ENCODE results near the gene ERBB4.

Gene ERBB4

DNA sequence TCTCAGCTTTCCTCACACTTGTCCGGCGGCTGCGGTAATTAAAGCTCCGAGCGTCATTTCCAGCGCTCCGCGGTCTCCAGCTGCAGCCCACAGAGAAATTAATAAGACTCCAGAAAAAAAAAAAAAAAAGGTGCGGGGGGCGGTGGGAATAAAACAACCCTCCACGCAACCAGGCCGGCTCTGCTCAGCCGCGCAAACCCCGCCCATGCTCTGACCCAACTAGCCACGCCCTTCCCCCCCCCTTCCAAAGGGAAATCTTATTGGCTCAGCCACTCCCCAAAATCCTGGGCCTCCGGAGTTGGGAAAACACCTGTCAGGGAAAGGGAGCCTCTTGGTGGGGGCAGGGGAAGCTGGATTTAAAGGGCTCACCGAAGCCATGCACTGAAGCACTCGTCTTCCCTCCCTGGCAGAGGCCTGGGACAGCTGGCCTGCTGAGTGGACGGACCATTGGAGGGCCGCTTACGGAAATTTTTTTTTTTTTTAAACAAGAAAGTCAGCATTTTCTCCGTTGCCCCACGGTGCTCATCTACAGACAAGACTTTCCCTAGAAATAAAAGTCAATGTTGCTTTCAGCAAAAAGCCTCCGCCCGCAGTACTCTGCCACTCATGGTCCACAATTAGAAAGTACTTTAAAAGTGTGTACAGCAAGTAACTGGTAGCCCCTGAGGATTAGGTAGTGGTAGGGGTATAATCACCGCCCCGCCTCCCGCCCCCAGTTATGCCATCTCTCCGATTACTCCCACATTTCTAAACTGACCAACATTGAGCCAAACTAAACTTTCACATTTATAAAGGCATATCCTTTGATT lies 674 bp upstream of the ERBB4 start:
- Histone ChIP-seq H3K27me3 (ENCODE audit: control insufficient read depth, insufficient read depth, low read length) (peaks cover 25% of the 10 kb centered on the region), H3K36me3 (ENCODE audit: control insufficient read depth, insufficient read depth, low read length) (no peaks in the 10 kb centered on the region), H3K4me1 (ENCODE audit: control insufficient read depth, insufficient read depth, low read length) (no peaks in the 10 kb centered on the region), H3K9me3 (ENCODE audit: control insufficient read depth, insufficient read depth, low read length) (no peaks in the 10 kb centered on the region), H3K4me3 (ENCODE audit: low read length) (peak overlapping the region; percentile 89; the same call in 1 of the 2 replicates), H3K27ac (ENCODE audit: low read length) (no peak overlapping the region)
- no CpG with 5 or more reads among the region's 30 CpGs for WGBS (ENCODE audit: insufficient coverage, insufficient read length)
- DNase-seq (ENCODE audit: low read depth, low spot score): no peak

- no CpG with 5 or more reads among the region's 44 CpGs for WGBS (ENCODE audit: insufficient coverage, insufficient read length)
- no peaks in the 10 kb centered on the region for H3K9me3 ChIP-seq (ENCODE audit: control insufficient read depth, insufficient read depth, low read length)
- no peak for DNase-seq (ENCODE audit: low read depth, low spot score)
- peaks cover 25% of the 10 kb centered on the region for H3K27me3 ChIP-seq (ENCODE audit: control insufficient read depth, insufficient read depth, low read length)
- H3K36me3 ChIP-seq (ENCODE audit: control insufficient read depth, insufficient read depth, low read length): no peaks in the 10 kb centered on the region
- H3K4me1 ChIP-seq (ENCODE audit: control insufficient read depth, insufficient read depth, low read length): no peaks in the 10 kb centered on the region
- peak overlapping the region; percentile 89; the same call in 1 of the 2 replicates for H3K4me3 ChIP-seq (ENCODE audit: low read length)
- no peak overlapping the region for H3K27ac ChIP-seq (ENCODE audit: low read length)
Measured at GRCh38 chr2:212537726-212538304, 787 bp downstream of the ERBB4 start.

GRCh38 chr2:212536817-212537725 lies 1.5 kb downstream of the ERBB4 start:
- H3K27me3 ChIP-seq (ENCODE audit: control insufficient read depth, insufficient read depth, low read length): peaks cover 25% of the 10 kb centered on the region
- H3K36me3 ChIP-seq (ENCODE audit: control insufficient read depth, insufficient read depth, low read length): no peaks in the 10 kb centered on the region
- H3K27ac ChIP-seq (ENCODE audit: low read length): no peak overlapping the region
- peak overlapping the region; percentile 89; the same call in 1 of the 2 replicates for H3K4me3 ChIP-seq (ENCODE audit: low read length)
- no peaks in the 10 kb centered on the region for H3K9me3 ChIP-seq (ENCODE audit: control insufficient read depth, insufficient read depth, low read length)
- no peak for DNase-seq (ENCODE audit: low read depth, low spot score)
- WGBS (ENCODE audit: insufficient coverage, insufficient read length): no CpG with 5 or more reads among the region's 56 CpGs
- no peaks in the 10 kb centered on the region; the same call in 1 of the 2 replicates for H3K4me1 ChIP-seq (ENCODE audit: control insufficient read depth, insufficient read depth, low read length)

GRCh38 chr2:212535996-212536816 lies 2.4 kb downstream of the ERBB4 start:
- Histone ChIP-seq H3K4me3 (ENCODE audit: low read length) (peak overlapping the region; percentile 30; the same call in 1 of the 2 replicates), H3K27ac (ENCODE audit: low read length) (no peak overlapping the region), H3K9me3 (ENCODE audit: control insufficient read depth, insufficient read depth, low read length) (no peaks in the 10 kb centered on the region), H3K4me1 (ENCODE audit: control insufficient read depth, insufficient read depth, low read length) (no peaks in the 10 kb centered on the region; the same call in 1 of the 2 replicates), H3K27me3 (ENCODE audit: control insufficient read depth, insufficient read depth, low read length) (peaks cover 25% of the 10 kb centered on the region), H3K36me3 (ENCODE audit: control insufficient read depth, insufficient read depth, low read length) (no peaks in the 10 kb centered on the region)
- DNase-seq (ENCODE audit: low read depth, low spot score): no peak
- no CpG with 5 or more reads among the region's 34 CpGs for WGBS (ENCODE audit: insufficient coverage, insufficient read length)

- Histone ChIP-seq H3K4me1 (ENCODE audit: control insufficient read depth, insufficient read depth, low read length) (no peaks in the 10 kb centered on the region; the same call in 1 of the 2 replicates), H3K27ac (ENCODE audit: low read length) (no peak overlapping the region), H3K4me3 (ENCODE audit: low read length) (no peak overlapping the region), H3K36me3 (ENCODE audit: control insufficient read depth, insufficient read depth, low read length) (no peaks in the 10 kb centered on the region), H3K27me3 (ENCODE audit: control insufficient read depth, insufficient read depth, low read length) (peaks cover 25% of the 10 kb centered on the region), H3K9me3 (ENCODE audit: control insufficient read depth, insufficient read depth, low read length) (no peaks in the 10 kb centered on the region)
- DNase-seq (ENCODE audit: low read depth, low spot score): no peak
- no CpG with 5 or more reads among the region's 2 CpGs for WGBS (ENCODE audit: insufficient coverage, insufficient read length)
Measured at GRCh38 chr2:212534336-212534735, 4.3 kb downstream of the ERBB4 start.

DNA sequence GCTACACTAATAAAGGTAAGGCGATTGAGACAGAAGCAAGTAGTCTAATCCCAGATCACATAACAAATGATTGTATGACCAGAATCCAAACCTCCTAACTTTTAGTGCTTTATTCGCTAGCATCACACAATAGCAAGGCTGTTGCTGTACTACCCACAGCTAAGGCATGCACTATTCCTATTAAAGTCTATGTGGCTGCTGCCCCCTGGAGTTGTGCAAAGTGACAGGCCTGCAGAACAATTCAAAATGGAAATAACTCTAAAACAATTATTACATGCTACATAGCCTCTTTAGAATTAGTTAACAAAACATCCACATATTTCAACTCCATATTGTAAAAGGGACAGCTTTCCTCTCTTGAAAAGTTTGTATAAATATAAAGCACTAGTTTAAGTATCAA lies 6.0 kb downstream of the ERBB4 start:
- no peaks in the 10 kb centered on the region; the same call in 1 of the 2 replicates for H3K4me1 ChIP-seq (ENCODE audit: control insufficient read depth, insufficient read depth, low read length)
- H3K9me3 ChIP-seq (ENCODE audit: control insufficient read depth, insufficient read depth, low read length): no peaks in the 10 kb centered on the region
- no peaks in the 10 kb centered on the region for H3K36me3 ChIP-seq (ENCODE audit: control insufficient read depth, insufficient read depth, low read length)
- no peak overlapping the region for H3K4me3 ChIP-seq (ENCODE audit: low read length)
- peaks cover 16% of the 10 kb centered on the region for H3K27me3 ChIP-seq (ENCODE audit: control insufficient read depth, insufficient read depth, low read length)
- WGBS (ENCODE audit: insufficient coverage, insufficient read length): no CpG with 5 or more reads among the region's 2 CpGs
- H3K27ac ChIP-seq (ENCODE audit: low read length): no peak overlapping the region
- no peak for DNase-seq (ENCODE audit: low read depth, low spot score)

GRCh38 chr2:212532087-212532486 lies 6.5 kb downstream of the ERBB4 start:
- Histone ChIP-seq H3K4me3 (ENCODE audit: low read length) (no peak overlapping the region), H3K27me3 (ENCODE audit: control insufficient read depth, insufficient read depth, low read length) (peaks cover 12% of the 10 kb centered on the region), H3K27ac (ENCODE audit: low read length) (no peak overlapping the region), H3K9me3 (ENCODE audit: control insufficient read depth, insufficient read depth, low read length) (no peaks in the 10 kb centered on the region), H3K4me1 (ENCODE audit: control insufficient read depth, insufficient read depth, low read length) (no peaks in the 10 kb centered on the region; the same call in 1 of the 2 replicates), H3K36me3 (ENCODE audit: control insufficient read depth, insufficient read depth, low read length) (no peaks in the 10 kb centered on the region)
- DNase-seq (ENCODE audit: low read depth, low spot score): no peak
- no CpG with 5 or more reads among the region's 3 CpGs for WGBS (ENCODE audit: insufficient coverage, insufficient read length)

GRCh38 chr2:212531499-212531898 lies 7.1 kb downstream of the ERBB4 start:
- peaks cover 7% of the 10 kb centered on the region for H3K27me3 ChIP-seq (ENCODE audit: control insufficient read depth, insufficient read depth, low read length)
- no CpG with 5 or more reads among the region's 1 CpG for WGBS (ENCODE audit: insufficient coverage, insufficient read length)

DNA sequence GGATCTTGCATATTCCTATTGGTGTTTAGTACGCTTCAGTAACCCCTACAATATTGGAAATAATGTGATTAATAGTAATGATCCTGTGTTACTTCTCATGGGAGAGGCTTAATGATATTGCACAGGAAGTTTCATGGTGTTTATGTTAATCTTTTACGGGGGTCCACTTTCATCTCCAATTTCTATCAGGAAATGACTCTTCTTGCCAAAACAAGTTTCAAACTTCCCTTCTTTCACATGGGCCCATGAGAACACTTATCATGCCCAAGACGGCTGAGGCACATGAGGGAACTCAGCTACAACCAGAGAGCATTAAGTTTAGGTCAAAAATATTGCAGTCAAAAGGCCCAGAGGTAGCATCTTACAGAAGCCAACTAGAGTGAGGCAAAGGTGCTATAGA lies 7.6 kb downstream of the ERBB4 start:
- Histone ChIP-seq H3K9me3 (ENCODE audit: control insufficient read depth, insufficient read depth, low read length) (no peaks in the 10 kb centered on the region), H3K27me3 (ENCODE audit: control insufficient read depth, insufficient read depth, low read length) (peaks cover 3% of the 10 kb centered on the region), H3K36me3 (ENCODE audit: control insufficient read depth, insufficient read depth, low read length) (no peaks in the 10 kb centered on the region), H3K4me3 (ENCODE audit: low read length) (no peak overlapping the region), H3K27ac (ENCODE audit: low read length) (no peak overlapping the region), H3K4me1 (ENCODE audit: control insufficient read depth, insufficient read depth, low read length) (no peaks in the 10 kb centered on the region; the same call in 1 of the 2 replicates)
- no CpG with 5 or more reads among the region's 3 CpGs for WGBS (ENCODE audit: insufficient coverage, insufficient read length)
- DNase-seq (ENCODE audit: low read depth, low spot score): no peak

More at GRCh38 chr2:212531499-212531898, 7.1 kb downstream of the ERBB4 start:
- Histone ChIP-seq H3K27ac (ENCODE audit: low read length) (no peak overlapping the region), H3K9me3 (ENCODE audit: control insufficient read depth, insufficient read depth, low read length) (no peaks in the 10 kb centered on the region), H3K36me3 (ENCODE audit: control insufficient read depth, insufficient read depth, low read length) (no peaks in the 10 kb centered on the region), H3K4me3 (ENCODE audit: low read length) (no peak overlapping the region), H3K4me1 (ENCODE audit: control insufficient read depth, insufficient read depth, low read length) (no peaks in the 10 kb centered on the region; the same call in 1 of the 2 replicates)
- DNase-seq (ENCODE audit: low read depth, low spot score): no peak
